SK-N-MC (cell line): ENCODE data around the gene IMMP2L.
"Not testable (repeated sequence)": the region's sequence is repeated elsewhere in the genome, so short reads cannot be mapped to it uniquely, and the experiment has no call there.

ENCODE experiments used
- DNase-seq: peaks from one replicate; pipeline ENCODE4 v3.0.0-alpha.2; 2011; ENCODE audit warnings: low read depth, low spot score
- H3K27ac ChIP-seq: fragments of 200-600 bp; sonication (generic); 2 replicates; pipeline ENCODE4 v1.5.1; 2016; ENCODE audit warnings: mixed run types
- H3K36me3 ChIP-seq: fragments of 200-600 bp; sonication (generic); 2 replicates; pipeline ENCODE4 v1.6.1; 2017; ENCODE audit warnings: antibody characterized with exemption, low read length, mixed read lengths; ENCODE audit not compliant: insufficient read depth
- H3K4me3 ChIP-seq: fragments of 200-600 bp; sonication (generic); 2 replicates; pipeline ENCODE4 v1.5.1; 2016
- H3K9ac ChIP-seq: fragments of 200-600 bp; sonication (generic); 2 replicates; pipeline ENCODE4 v1.8.0; 2017; ENCODE audit warnings: mixed run types, mixed read lengths; ENCODE audit not compliant: insufficient read length
- H3K9me3 ChIP-seq: fragments of 200-600 bp; sonication (generic); 2 replicates; pipeline ENCODE4 v1.6.1; 2017; ENCODE audit warnings: low read depth, mild to moderate bottlenecking, antibody characterized with exemption, low read length, moderate library complexity, mixed read lengths
- EZH2 ChIP-seq: fragments of 200-600 bp; sonication (generic); IDR thresholded peaks from one replicate; pipeline ENCODE4 v1.6.1; 2017; ENCODE audit warnings: antibody characterized with exemption
- FOXP2 ChIP-seq: optimal IDR thresholded peaks from 2 replicates; pipeline ENCODE3; 2011; ENCODE audit warnings: mild to moderate bottlenecking, moderate library complexity; ENCODE audit not compliant: insufficient read depth; ENCODE audit errors: extremely low read length, control extremely low read depth
- POLR2AphosphoS5 ChIP-seq: IDR thresholded peaks from 2 replicates; pipeline ENCODE4 v1.6.1; 2012; ENCODE audit warnings: mild to moderate bottlenecking, low read depth, low read length, borderline replicate concordance

IMMP2L gene

GRCh38 chr7:111588065-111588433 is 25.8 kb upstream of the IMMP2L start:
- no peaks in the 10 kb centered on the region for H3K9me3 ChIP-seq
- H3K27ac ChIP-seq, result no peak overlapping the region
- no peak for TF ChIP-seq FOXP2
- no peak for TF ChIP-seq POLR2AphosphoS5
- TF ChIP-seq EZH2, result no peak
- H3K9ac ChIP-seq, result no peak overlapping the region
- DNase-seq, result no peak
- H3K4me3 ChIP-seq, result no peak overlapping the region
- no peaks in the 10 kb centered on the region for H3K36me3 ChIP-seq

GRCh38 chr7:111587410-111588064 is 25.2 kb upstream of the IMMP2L start:
- TF ChIP-seq EZH2 (no peak), FOXP2 (no peak), POLR2AphosphoS5 (no peak)
- no peak overlapping the region for H3K4me3 ChIP-seq
- DNase-seq, result no peak
- no peak overlapping the region for H3K27ac ChIP-seq
- no peaks in the 10 kb centered on the region for H3K36me3 ChIP-seq
- no peak overlapping the region for H3K9ac ChIP-seq
- no peaks in the 10 kb centered on the region for H3K9me3 ChIP-seq

GRCh38 chr7:111586711-111587409 is 24.6 kb upstream of the IMMP2L start:
- no peaks in the 10 kb centered on the region for H3K36me3 ChIP-seq
- no peak overlapping the region for H3K4me3 ChIP-seq
- no peaks in the 10 kb centered on the region for H3K9me3 ChIP-seq
- H3K27ac ChIP-seq, result no peak overlapping the region
- no peak for DNase-seq
- no peak for TF ChIP-seq FOXP2
- TF ChIP-seq POLR2AphosphoS5, result no peak
- no peak for TF ChIP-seq EZH2
- H3K9ac ChIP-seq, result no peak overlapping the region

- not testable (repeated sequence) for H3K36me3 ChIP-seq, H3K9me3 ChIP-seq
These were observed 19.6 kb upstream of the IMMP2L start for GRCh38 chr7:111581784-111582488.

GRCh38 chr7:111581207-111581606 is 18.9 kb upstream of the IMMP2L start:
- not testable (repeated sequence) for DNase-seq, H3K9me3 ChIP-seq, H3K9ac ChIP-seq, H3K36me3 ChIP-seq, H3K27ac ChIP-seq, H3K4me3 ChIP-seq

More at GRCh38 chr7:111581784-111582488, 19.6 kb upstream of the IMMP2L start:
- DNase-seq, H3K9ac ChIP-seq, H3K4me3 ChIP-seq, H3K27ac ChIP-seq: not testable (repeated sequence)

- no peaks in the 10 kb centered on the region; the same call in 1 of the 2 replicates for H3K9me3 ChIP-seq
- H3K4me3 ChIP-seq, result no peak overlapping the region
- no peaks in the 10 kb centered on the region for H3K36me3 ChIP-seq
- no peak overlapping the region for H3K9ac ChIP-seq
- TF ChIP-seq FOXP2, result no peak
- TF ChIP-seq EZH2, result no peak
- TF ChIP-seq POLR2AphosphoS5, result no peak
- H3K27ac ChIP-seq, result no peak overlapping the region
- DNase-seq, result no peak
These were observed 16.5 kb upstream of the IMMP2L start for GRCh38 chr7:111578754-111579153.

GRCh38 chr7:111571720-111572119 is 9.4 kb upstream of the IMMP2L start:
- no peak overlapping the region for H3K4me3 ChIP-seq
- TF ChIP-seq EZH2, result no peak
- TF ChIP-seq POLR2AphosphoS5, result no peak
- no peak for TF ChIP-seq FOXP2
- H3K9me3 ChIP-seq, result no peaks in the 10 kb centered on the region
- no peak overlapping the region for H3K27ac ChIP-seq
- H3K9ac ChIP-seq, result no peak overlapping the region
- DNase-seq, result no peak
- no peaks in the 10 kb centered on the region for H3K36me3 ChIP-seq

GRCh38 chr7:111568870-111569462 is 6.7 kb upstream of the IMMP2L start:
- no peaks in the 10 kb centered on the region for H3K36me3 ChIP-seq
- DNase-seq, result no peak

More at GRCh38 chr7:111568870-111569462, 6.7 kb upstream of the IMMP2L start:
- Histone ChIP-seq H3K4me3 (no peak overlapping the region), H3K27ac (no peak overlapping the region), H3K9ac (no peak overlapping the region), H3K9me3 (no peaks in the 10 kb centered on the region)
- TF ChIP-seq FOXP2 (no peak), EZH2 (no peak), POLR2AphosphoS5 (no peak)
